GM21447 (cell line): ENCODE data around the gene CRAT.

Experiments
- ATAC-seq: cut with Tn5 transposase; IDR thresholded peaks from one replicate; pipeline ENCODE4 v1.9.1; 2021; ENCODE audit not compliant: unreplicated experiment

CRAT gene

GRCh38 chr9:129110740-129111527 is at the start of gene CRAT, which contains the start of gene PTPA:
TSS of gene CRAT (minus strand) at chr9:129110793. CDS start at chr9:129110509, 284 bp downstream.
TSS of gene PTPA (plus strand) at chr9:129111415. CDS start at chr9:129111601, 186 bp downstream.
- peak; percentile 81 for ATAC-seq

GRCh38 chr9:129156163-129156562 is 45.6 kb upstream of the CRAT start:
- no peak for ATAC-seq

GRCh38 chr9:129154866-129155477 is 44.4 kb upstream of the CRAT start:
- ATAC-seq: no peak

GRCh38 chr9:129151469-129151868 is 40.9 kb upstream of the CRAT start:
- ATAC-seq: no peak

GRCh38 chr9:129150672-129151211 is 40.1 kb upstream of the CRAT start:
- no peak for ATAC-seq

GRCh38 chr9:129150122-129150521 is 39.5 kb upstream of the CRAT start:
- no peak for ATAC-seq

- ATAC-seq: no peak
Observed at GRCh38 chr9:129149442-129149841, 38.8 kb upstream of the CRAT start.

GRCh38 chr9:129148463-129149204 is 38.0 kb upstream of the CRAT start:
- ATAC-seq: no peak

- ATAC-seq: no peak
Observed at GRCh38 chr9:129146441-129146941, 35.9 kb upstream of the CRAT start.

- no peak for ATAC-seq
Observed at GRCh38 chr9:129145841-129146292, 35.3 kb upstream of the CRAT start.

- no peak for ATAC-seq
Observed at GRCh38 chr9:129145316-129145715, 34.7 kb upstream of the CRAT start.

- no peak for ATAC-seq
Observed at GRCh38 chr9:129143031-129143927, 32.7 kb upstream of the CRAT start.

- no peak for ATAC-seq
Observed at GRCh38 chr9:129142138-129142935, 31.7 kb upstream of the CRAT start.

GRCh38 chr9:129141066-129142041 is 30.8 kb upstream of the CRAT start:
- no peak for ATAC-seq

GRCh38 chr9:129140397-129141065 is 29.9 kb upstream of the CRAT start:
- ATAC-seq: peak; percentile 7

- peak; percentile 63 for ATAC-seq
Observed at GRCh38 chr9:129139993-129140396, 29.4 kb upstream of the CRAT start.

GRCh38 chr9:129139233-129139992 is 28.8 kb upstream of the CRAT start:
- ATAC-seq: peak; percentile 27
